ENCODE data around the gene WWC2.

The WWC2 gene

GRCh38 chr4:183342541-183343533 is 243.8 kb downstream of the WWC2 start:
- no peak for FAIRE-seq

GRCh38 chr4:183343730-183344129 is 244.7 kb downstream of the WWC2 start:
- no peak for FAIRE-seq

GRCh38 chr4:183344523-183345255 is 245.6 kb downstream of the WWC2 start:
- FAIRE-seq, result no peak

- FAIRE-seq, result no peak
These were observed 246.2 kb downstream of the WWC2 start for GRCh38 chr4:183345261-183345660.

- no peak for FAIRE-seq
These were observed 248.1 kb downstream of the WWC2 start for GRCh38 chr4:183347146-183347545.

GRCh38 chr4:183347566-183347965 is 248.5 kb downstream of the WWC2 start:
- no peak for FAIRE-seq

GRCh38 chr4:183348136-183348535 is 249.1 kb downstream of the WWC2 start:
- FAIRE-seq, result no peak

- no peak for FAIRE-seq
These were observed 249.9 kb downstream of the WWC2 start for GRCh38 chr4:183348706-183349659.

- FAIRE-seq, result no peak
These were observed 250.6 kb downstream of the WWC2 start for GRCh38 chr4:183349673-183350072.

GRCh38 chr4:183350317-183351071 is 251.4 kb downstream of the WWC2 start:
- FAIRE-seq, result no peak

- no peak for FAIRE-seq
These were observed 253.5 kb downstream of the WWC2 start for GRCh38 chr4:183352546-183352945.

GRCh38 chr4:183353557-183353956 is 254.5 kb downstream of the WWC2 start:
- no peak for FAIRE-seq

- FAIRE-seq, result no peak
These were observed 255.2 kb downstream of the WWC2 start for GRCh38 chr4:183354219-183354618.

GRCh38 chr4:183355405-183355804 is 256.3 kb downstream of the WWC2 start:
- FAIRE-seq, result no peak

GRCh38 chr4:183356173-183356830 is 257.2 kb downstream of the WWC2 start:
- FAIRE-seq, result no peak

GRCh38 chr4:183356931-183357675 is 258.0 kb downstream of the WWC2 start:
- FAIRE-seq, result no peak

- FAIRE-seq, result no peak
These were observed 259.2 kb downstream of the WWC2 start for GRCh38 chr4:183358215-183358755.

- no peak for FAIRE-seq
These were observed 261.3 kb downstream of the WWC2 start for GRCh38 chr4:183360161-183360919.

- no peak for FAIRE-seq
These were observed 263.0 kb downstream of the WWC2 start for GRCh38 chr4:183362036-183362435.

All from islet of Langerhans (tissue), 1 donor.